GM12864 (cell line): ENCODE results near the gene RNGTT.
"Not testable (repeated sequence)": the region's sequence is repeated elsewhere in the genome, so short reads cannot be mapped to it uniquely, and the experiment has no call there.

Experiments used
- DNase-seq: peaks from one replicate; pipeline ENCODE4 v3.0.0-alpha.2; 2011; ENCODE audit warnings: low read depth
- H3K4me3 ChIP-seq: 2 replicates; pipeline ENCODE4 v1.5.1; 2011; ENCODE audit warnings: mild to moderate bottlenecking, low read depth, low read length, control low read depth
- TF ChIP-seq, protein P1 (sequence below): IDR thresholded peaks from 2 replicates; pipeline ENCODE4 v1.5.1; 2011; ENCODE audit warnings: low read depth, mild to moderate bottlenecking, moderate library complexity, low read length, control low read depth, inconsistent platforms; ENCODE audit errors: missing control alignments

Gene RNGTT

DNA sequence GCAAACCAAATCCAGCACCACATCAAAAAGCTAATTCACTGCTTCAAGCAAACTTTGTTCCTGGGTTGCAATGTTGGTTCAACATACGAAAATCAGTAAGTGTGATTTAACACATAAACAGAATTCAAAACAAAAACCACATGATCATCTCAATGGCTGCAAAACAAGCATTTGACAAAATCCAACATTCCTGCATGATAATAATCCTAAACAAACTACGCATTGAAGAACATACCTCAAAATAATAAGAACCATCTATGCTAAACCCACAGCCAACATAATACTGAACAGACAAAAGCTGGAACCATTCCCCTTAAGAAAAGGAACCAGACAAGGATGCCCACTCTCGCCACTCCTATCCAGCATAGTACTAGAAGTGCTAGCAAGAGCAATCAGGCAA lies 49.9 kb downstream of the RNGTT start:
- no peak overlapping the region for H3K4me3 ChIP-seq
- DNase-seq: no peak
- TF ChIP-seq, protein P1, sequence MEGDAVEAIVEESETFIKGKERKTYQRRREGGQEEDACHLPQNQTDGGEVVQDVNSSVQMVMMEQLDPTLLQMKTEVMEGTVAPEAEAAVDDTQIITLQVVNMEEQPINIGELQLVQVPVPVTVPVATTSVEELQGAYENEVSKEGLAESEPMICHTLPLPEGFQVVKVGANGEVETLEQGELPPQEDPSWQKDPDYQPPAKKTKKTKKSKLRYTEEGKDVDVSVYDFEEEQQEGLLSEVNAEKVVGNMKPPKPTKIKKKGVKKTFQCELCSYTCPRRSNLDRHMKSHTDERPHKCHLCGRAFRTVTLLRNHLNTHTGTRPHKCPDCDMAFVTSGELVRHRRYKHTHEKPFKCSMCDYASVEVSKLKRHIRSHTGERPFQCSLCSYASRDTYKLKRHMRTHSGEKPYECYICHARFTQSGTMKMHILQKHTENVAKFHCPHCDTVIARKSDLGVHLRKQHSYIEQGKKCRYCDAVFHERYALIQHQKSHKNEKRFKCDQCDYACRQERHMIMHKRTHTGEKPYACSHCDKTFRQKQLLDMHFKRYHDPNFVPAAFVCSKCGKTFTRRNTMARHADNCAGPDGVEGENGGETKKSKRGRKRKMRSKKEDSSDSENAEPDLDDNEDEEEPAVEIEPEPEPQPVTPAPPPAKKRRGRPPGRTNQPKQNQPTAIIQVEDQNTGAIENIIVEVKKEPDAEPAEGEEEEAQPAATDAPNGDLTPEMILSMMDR: no peak

DNA sequence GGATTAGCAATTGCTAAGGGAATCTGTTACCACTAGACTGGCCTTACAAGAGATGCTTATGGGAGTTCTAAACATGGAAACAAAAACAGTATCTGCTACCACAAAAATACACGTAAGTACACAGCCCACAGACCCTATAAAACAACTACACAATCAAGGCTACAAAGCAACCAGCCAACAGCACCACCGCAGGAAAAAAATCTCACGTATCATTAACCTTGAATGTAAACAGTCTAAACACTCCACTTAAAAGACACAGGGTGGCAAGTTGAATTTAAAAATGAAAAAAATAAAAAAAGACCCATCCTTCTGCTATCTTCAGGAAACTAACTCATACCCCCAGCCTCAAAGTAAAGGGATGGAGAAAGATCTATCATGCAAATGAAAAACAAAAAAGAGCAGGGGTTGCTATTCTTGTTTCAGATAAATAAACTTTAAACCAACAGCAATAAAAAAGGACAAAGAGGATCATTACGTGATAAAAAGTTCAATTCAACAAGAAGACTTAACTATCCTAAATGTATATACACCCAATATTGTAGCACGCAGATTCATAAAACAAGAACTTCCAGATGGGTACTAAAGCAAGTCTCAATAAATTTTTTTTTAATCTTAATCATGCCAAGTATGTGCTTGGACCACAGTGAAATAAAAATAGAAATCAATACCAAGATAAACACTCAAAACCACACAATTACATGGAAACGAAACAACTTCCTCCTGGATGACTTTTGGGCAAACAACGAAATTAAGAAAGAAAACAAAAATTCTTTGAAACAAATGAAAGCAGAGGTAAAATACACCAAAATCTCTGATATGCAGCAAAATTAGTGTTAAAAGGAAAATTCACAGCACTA lies 52.3 kb downstream of the RNGTT start:
- no peak overlapping the region for H3K4me3 ChIP-seq
- DNase-seq: no peak
- TF ChIP-seq, protein P1: no peak

DNA sequence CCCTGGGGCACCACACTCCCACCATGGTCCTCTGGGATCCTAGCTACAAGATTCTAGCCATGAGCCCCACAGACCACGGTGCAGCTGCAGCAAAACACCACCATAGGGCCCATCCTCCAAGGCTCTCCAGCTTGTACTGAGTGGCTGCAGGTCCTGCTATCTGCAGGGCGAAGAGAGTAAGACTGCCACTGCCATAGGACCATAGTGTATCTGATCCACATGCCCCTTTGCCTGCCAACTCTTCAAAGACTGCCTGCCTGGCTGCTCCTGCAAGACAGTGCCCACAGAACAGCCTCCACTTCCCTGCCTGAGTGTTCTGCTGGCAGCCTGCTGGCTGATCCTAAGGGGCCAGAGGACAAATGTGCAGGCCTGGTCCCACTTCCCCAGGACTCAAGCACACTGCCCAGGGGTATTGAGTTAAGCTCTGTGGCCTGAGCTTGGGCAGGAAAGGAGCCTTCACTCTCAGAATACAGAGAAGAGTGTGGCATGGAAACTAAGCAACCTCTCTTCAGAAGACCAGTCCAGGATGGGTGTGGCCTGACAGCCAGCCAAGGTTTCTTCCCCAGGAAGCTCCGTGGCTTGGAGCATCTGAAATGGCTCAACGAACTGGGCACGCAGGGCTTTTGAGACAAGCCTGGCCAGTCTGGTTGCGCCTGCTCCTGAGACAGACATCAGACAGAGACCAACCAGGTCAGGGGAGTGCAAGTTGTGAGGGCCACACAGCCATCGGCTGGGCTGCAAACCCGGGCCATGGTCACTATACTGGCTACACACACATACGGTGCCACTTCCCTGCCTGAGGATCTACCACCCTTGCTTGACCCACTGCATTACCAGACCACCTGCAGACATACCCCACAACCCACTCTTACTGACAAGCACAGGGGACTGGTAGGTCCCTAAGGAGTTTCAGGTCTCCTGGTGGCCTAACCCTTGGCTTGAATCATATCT lies 54.5 kb downstream of the RNGTT start:
- TF ChIP-seq, protein P1: no peak
- no peak overlapping the region for H3K4me3 ChIP-seq
- DNase-seq: no peak

DNA sequence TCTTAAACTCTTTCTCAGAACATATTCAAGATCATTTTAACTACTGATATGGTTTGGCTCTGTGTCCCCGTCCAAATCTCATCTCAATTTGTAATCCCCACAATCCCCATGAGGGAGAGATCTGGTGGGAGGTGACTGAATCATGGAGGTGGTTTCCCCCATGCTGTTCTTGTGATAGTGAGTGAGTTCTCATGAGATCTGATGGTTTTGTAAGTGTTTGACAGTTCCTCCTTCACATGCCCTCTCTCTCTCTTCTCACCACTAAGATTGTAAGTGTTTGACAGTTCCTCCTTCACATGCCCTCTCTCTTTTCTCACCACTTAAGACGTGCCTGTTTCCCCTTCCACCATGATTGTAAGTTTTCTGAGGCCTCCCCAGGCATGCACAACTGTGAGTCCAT lies 56.3 kb downstream of the RNGTT start:
- H3K4me3 ChIP-seq, DNase-seq: not testable (repeated sequence)

DNA sequence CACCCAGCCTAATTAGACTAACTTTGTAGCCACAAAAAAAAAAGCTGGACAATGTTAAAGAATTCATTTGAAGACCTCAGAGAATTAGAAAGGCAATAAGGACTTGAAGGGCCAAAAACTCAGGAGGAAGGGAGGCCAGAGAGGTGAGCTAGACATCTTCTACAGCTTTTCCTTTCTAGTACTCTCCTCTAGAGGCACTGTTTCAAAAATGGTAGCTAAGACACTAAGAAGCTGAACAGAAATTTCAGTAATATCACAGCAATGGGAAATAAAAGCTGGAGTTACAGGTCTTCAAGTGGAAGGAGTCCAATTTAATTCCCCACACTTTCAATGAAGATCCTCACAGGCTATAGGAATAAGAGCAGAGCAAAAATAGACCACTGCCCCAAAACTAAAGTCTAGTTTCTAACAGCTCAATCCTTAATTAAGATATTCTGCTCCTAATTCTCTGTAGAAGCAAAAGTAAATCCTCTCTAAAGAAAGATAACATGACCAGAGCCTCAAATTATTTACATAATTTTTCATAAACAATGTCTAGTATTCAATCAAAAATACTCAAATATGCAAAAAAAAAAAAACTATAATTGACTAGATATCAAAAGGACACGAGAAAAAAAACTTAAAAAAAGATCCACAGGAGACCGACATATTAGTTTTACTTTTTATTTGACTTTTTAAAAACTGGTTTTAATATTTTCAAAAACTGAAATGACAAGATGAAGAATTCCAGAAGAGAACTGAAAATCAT lies 63.7 kb downstream of the RNGTT start:
- H3K4me3 ChIP-seq: no peak overlapping the region
- TF ChIP-seq, protein P1: peak; percentile 34
- DNase-seq: no peak

DNA sequence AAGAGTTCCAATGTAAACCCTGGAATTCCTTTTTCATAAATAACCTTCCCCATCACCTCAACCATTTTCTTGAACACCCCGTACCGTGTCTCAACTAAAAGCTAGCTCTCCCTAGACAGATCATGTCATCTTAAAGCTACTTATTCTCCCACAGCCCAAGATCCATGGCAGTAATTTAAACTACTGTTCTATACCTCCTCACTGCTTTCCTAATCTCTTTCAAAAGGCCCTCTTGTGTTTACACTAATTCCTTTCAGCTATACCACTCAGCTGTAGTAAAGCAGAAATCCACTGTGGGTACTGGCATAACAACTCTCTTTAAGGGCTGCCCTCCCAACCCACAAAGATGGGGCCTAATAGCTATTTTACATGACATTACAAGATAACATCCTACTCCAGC lies 67.5 kb downstream of the RNGTT start:
- H3K4me3 ChIP-seq: no peak overlapping the region
- TF ChIP-seq, protein P1: no peak
- no peak for DNase-seq
